A673 (cell line): ENCODE data around the gene SEL1L.

Experiments
- EZH2 ChIP-seq: fragments of 200-600 bp; sonication (generic); IDR thresholded peaks from 2 replicates; pipeline ENCODE4 v1.6.1; 2017; ENCODE audit warnings: borderline replicate concordance, low read depth, mild to moderate bottlenecking, mixed read lengths, antibody characterized with exemption, low read length; ENCODE audit not compliant: poor library complexity, severe bottlenecking
- TF ChIP-seq, protein P1 (sequence below): fragments of 300-800, 200-600 bp; sonication (generic); conservative IDR thresholded peaks from 2 replicates; pipeline ENCODE4 v1.5.1; 2017; ENCODE audit warnings: low read depth, mild to moderate bottlenecking, antibody characterized with exemption, low read length, moderate library complexity, mixed read lengths

DNA sequence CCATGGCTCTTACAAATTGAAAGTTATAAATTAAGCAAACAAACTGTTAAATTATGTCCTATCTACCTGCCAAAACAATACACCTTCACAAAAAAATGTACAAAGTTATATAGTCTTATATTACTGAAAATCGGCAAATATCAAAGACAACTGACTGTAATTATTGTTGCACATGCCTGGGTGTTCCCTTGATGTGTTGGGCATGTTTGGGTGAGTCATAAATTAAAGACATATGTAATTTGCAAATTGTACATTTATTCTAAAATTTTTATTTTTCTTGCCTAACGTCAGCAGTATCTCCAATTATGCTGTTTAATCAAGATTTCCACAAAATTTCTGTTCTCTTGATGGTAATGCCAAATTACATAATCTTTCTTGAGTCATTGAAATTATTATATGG is 22.0 kb upstream of the SEL1L start:
- TF ChIP-seq, protein P1, sequence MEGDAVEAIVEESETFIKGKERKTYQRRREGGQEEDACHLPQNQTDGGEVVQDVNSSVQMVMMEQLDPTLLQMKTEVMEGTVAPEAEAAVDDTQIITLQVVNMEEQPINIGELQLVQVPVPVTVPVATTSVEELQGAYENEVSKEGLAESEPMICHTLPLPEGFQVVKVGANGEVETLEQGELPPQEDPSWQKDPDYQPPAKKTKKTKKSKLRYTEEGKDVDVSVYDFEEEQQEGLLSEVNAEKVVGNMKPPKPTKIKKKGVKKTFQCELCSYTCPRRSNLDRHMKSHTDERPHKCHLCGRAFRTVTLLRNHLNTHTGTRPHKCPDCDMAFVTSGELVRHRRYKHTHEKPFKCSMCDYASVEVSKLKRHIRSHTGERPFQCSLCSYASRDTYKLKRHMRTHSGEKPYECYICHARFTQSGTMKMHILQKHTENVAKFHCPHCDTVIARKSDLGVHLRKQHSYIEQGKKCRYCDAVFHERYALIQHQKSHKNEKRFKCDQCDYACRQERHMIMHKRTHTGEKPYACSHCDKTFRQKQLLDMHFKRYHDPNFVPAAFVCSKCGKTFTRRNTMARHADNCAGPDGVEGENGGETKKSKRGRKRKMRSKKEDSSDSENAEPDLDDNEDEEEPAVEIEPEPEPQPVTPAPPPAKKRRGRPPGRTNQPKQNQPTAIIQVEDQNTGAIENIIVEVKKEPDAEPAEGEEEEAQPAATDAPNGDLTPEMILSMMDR, result no peak
- TF ChIP-seq EZH2, result no peak
